PFSK-1 (cell line): ENCODE measurements around the gene MAST3.

Source experiments
- POLR2AphosphoS5 ChIP-seq: IDR thresholded peaks from 2 replicates; pipeline ENCODE4 v1.6.1; 2012; ENCODE audit warnings: low read depth, mild to moderate bottlenecking, control low read depth, low read length, moderate library complexity
- REST ChIP-seq, 2 experiments: IDR thresholded peaks; 2 replicates each; pipeline versions ENCODE4 v1.6.1 to v1.8.0; 2011 to 2012; ENCODE audit warnings: low read depth in 2 of 2, low read length in 2 of 2, control low read depth in 1 of 2, inconsistent platforms in 1 of 2, mild to moderate bottlenecking in 1 of 2, moderate library complexity in 1 of 2; ENCODE audit not compliant: insufficient read depth in 1 of 2
- TAF1 ChIP-seq: IDR thresholded peaks from 2 replicates; pipeline ENCODE4 v1.6.1; 2012; ENCODE audit warnings: low read length, control low read depth, borderline replicate concordance; ENCODE audit not compliant: insufficient read depth

DNA sequence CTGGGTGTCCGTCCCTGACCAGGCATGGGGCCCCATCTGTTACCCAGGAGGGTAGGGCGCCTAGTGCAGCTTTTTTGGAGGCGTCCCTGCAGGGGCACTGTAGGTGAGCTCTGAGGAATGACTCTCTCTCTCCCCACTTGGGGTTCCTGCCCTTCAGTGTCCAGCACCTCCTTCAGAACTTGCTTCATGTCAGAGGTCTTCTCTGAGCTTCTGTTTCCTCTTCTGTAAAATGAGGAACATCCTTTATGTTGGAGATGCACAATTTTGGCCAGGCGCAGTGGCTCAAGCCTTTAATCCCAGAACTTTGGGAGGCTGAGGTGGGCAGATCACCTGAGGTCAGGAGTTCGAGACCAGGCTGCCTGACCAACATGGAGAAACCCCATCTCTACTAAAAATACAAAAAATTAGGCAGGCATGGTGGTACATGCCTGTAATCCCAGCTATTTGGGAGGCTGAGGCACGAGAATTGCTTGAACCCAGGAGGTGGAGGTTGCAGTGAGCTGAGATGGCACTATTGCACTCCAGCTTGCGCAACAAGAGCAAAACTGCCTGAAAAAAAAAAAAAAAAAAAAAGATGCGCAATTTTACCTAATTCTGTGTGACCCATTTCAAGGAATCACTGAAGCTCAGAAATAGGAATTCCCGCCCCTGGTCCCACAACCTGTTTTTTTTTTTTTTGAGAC, 40.2 kb downstream of the MAST3 start:
- TF ChIP-seq POLR2AphosphoS5, result no peak
- no peak for TF ChIP-seq REST (IDR thresholded peaks at IDR 0.05; ENCODE audit: insufficient read depth in 1 of 2, low read depth in 2 of 2, low read length in 2 of 2)
- no peak for TF ChIP-seq TAF1
